Spleen (tissue), 7 donors: ENCODE measurements around the gene ICAM5.

Source experiments
- CTCF ChIP-seq, 11 experiments: fragments of 200-600 bp in 7 of 11; fragments of 450-650 bp in 4 of 11; sonication (generic) in 4 of 11; IDR thresholded peaks in 8 of 11; conservative IDR thresholded peaks in 3 of 11; 1 replicate in 7 of 11; 2 replicates in 4 of 11; pipeline versions ENCODE4 v1.4.0 to v1.8.0; 2016 to 2021; ENCODE audit warnings: antibody characterized with exemption in 11 of 11, inconsistent platforms in 4 of 11, mild to moderate bottlenecking in 1 of 11
- POLR2A ChIP-seq, 3 donors: fragments of 450-650 bp; IDR thresholded peaks; one replicate each; pipeline ENCODE4 v1.5.1; 2017; ENCODE audit warnings: antibody characterized with exemption in 3 of 3, mild to moderate bottlenecking in 1 of 3
- POLR2AphosphoS5 ChIP-seq, 3 donors: sonication (generic); formaldehyde crosslinking; IDR thresholded peaks; one replicate each; pipeline ENCODE4 v1.5.1; 2017; ENCODE audit warnings: antibody characterized with exemption in 3 of 3
- donor health status: DM: no; HTN: no; CAD: no; lungs with moderate emphysema.
- donor health status: DM: no; HTN: no; CAD: no.
- donor health status: DM: no; HTN: no; CAD: no.

- no peak for TF ChIP-seq POLR2A (IDR thresholded peaks at IDR 0.05)
- peak in 1 of 11 experiments; percentile 9 for TF ChIP-seq CTCF (IDR thresholded peaks at IDR 0.05 in 8 of 11, conservative IDR thresholded peaks at IDR 0.05 in 3 of 11)
- peak in 2 of 3 donors; percentile 71 to 72 for TF ChIP-seq POLR2AphosphoS5 (IDR thresholded peaks at IDR 0.05)
Measured at GRCh38 chr19:10268071-10268470, 21.7 kb upstream of the ICAM5 start.
